Measurements from ENCODE around the gene ADGRG6.
"Not testable (repeated sequence)": the region's sequence is repeated elsewhere in the genome, so short reads cannot be mapped to it uniquely, and the experiment has no call there.

ADGRG6 gene

GRCh38 chr6:142454196-142454595 is 152.4 kb downstream of the ADGRG6 start:
- not testable (repeated sequence) for DNase-seq

GRCh38 chr6:142454848-142455247 is 153.0 kb downstream of the ADGRG6 start:
- not testable (repeated sequence) for DNase-seq

GRCh38 chr6:142455957-142456589 is 154.3 kb downstream of the ADGRG6 start:
- no peak for DNase-seq

GRCh38 chr6:142457638-142458406 is 156.0 kb downstream of the ADGRG6 start:
- DNase-seq: no peak

GRCh38 chr6:142458836-142459235 is 157.0 kb downstream of the ADGRG6 start:
- DNase-seq: no peak

- DNase-seq: no peak
Observed at GRCh38 chr6:142459271-142459670, 157.5 kb downstream of the ADGRG6 start.

GRCh38 chr6:142462260-142462659 is 160.5 kb downstream of the ADGRG6 start:
- no peak for DNase-seq

- no peak for DNase-seq
Observed at GRCh38 chr6:142463988-142464387, 162.2 kb downstream of the ADGRG6 start.

- no peak for DNase-seq
Observed at GRCh38 chr6:142469220-142469619, 167.4 kb downstream of the ADGRG6 start.

GRCh38 chr6:142470421-142470820 is 168.6 kb downstream of the ADGRG6 start:
- no peak for DNase-seq

GRCh38 chr6:142474531-142475289 is 172.9 kb downstream of the ADGRG6 start:
- DNase-seq: peak; percentile 57

- DNase-seq: no peak
Observed at GRCh38 chr6:142476452-142476851, 174.6 kb downstream of the ADGRG6 start.

- no peak for DNase-seq
Observed at GRCh38 chr6:142478117-142478516, 176.3 kb downstream of the ADGRG6 start.

- no peak for DNase-seq
Observed at GRCh38 chr6:142481466-142481865, 179.7 kb downstream of the ADGRG6 start.

GRCh38 chr6:142482249-142482648 is 180.4 kb downstream of the ADGRG6 start:
- DNase-seq: no peak

GRCh38 chr6:142482974-142483373 is 181.2 kb downstream of the ADGRG6 start:
- DNase-seq: no peak

- no peak for DNase-seq
Observed at GRCh38 chr6:142485256-142485655, 183.4 kb downstream of the ADGRG6 start.

GRCh38 chr6:142489722-142490610 is 188.2 kb downstream of the ADGRG6 start:
- no peak for DNase-seq

Measured in NCI-H1105 (cell line).